Naive thymus-derived CD4-positive, alpha-beta T cell (primary cell): Measurements from ENCODE around the gene NDE1. TPM values are rescaled to one million over a fixed set of nuclear protein-coding genes. Genes with fewer than 3 reads are reported as not detected.

ENCODE experiments used
- ATAC-seq: fragments of 150-1000 bp; cut with Tn5 transposase; 2 replicates; pipeline ENCODE4 v1.10.0; 2021; ENCODE audit warnings: mild to moderate bottlenecking, moderate library complexity
- CTCF ChIA-PET: fragments of 350-600 bp; sonication (Branson Sonifier 250); formaldehyde crosslinking; loops from one replicate; lab custom pipeline; 2021; ENCODE audit warnings: antibody characterized with exemption; lab: Charles Lee
- POLR2A ChIA-PET: fragments of 350-600 bp; sonication (Branson Sonifier 250); formaldehyde crosslinking; loops from one replicate; lab custom pipeline; 2021; ENCODE audit warnings: antibody characterized with exemption, inconsistent platforms; lab: Charles Lee
- DNase-seq, 9 donors: peaks; one replicate each; pipeline versions ENCODE4 v3.0.0 to v3.0.0-alpha.2; 2020 to 2022; ENCODE audit warnings: mixed read lengths in 1 of 9
- H3K27ac ChIP-seq: one replicate; pipeline ENCODE4 v1.7.0; 2013; ENCODE audit warnings: mild to moderate bottlenecking, low read depth, low read length, moderate library complexity
- H3K27me3 ChIP-seq, 2 donors: one replicate each; pipeline ENCODE4 v1.7.0; 2013; ENCODE audit warnings: low read length in 2 of 2, mild to moderate bottlenecking in 2 of 2, moderate library complexity in 2 of 2; ENCODE audit not compliant: control insufficient read depth in 2 of 2, insufficient read depth in 2 of 2
- H3K36me3 ChIP-seq, 3 experiments: 1 replicate in 2 of 3; 2 replicates in 1 of 3; pipeline ENCODE4 v1.7.0; 2013; ENCODE audit warnings: low read length in 3 of 3, mild to moderate bottlenecking in 3 of 3, moderate library complexity in 1 of 3; ENCODE audit not compliant: insufficient read depth in 3 of 3, control insufficient read depth in 2 of 3
- H3K4me1 ChIP-seq, 2 donors: one replicate each; pipeline ENCODE4 v1.7.0; 2013; ENCODE audit warnings: low read length in 2 of 2, mild to moderate bottlenecking in 2 of 2, moderate library complexity in 1 of 2; ENCODE audit not compliant: control insufficient read depth in 2 of 2, insufficient read depth in 2 of 2
- H3K4me3 ChIP-seq: 2 replicates; pipeline ENCODE4 v1.7.0; 2013; ENCODE audit warnings: mild to moderate bottlenecking, low read length
- H3K9me3 ChIP-seq, 3 experiments: 1 replicate in 2 of 3; 2 replicates in 1 of 3; pipeline ENCODE4 v1.7.0; 2013; ENCODE audit warnings: low read length in 3 of 3; ENCODE audit not compliant: control insufficient read depth in 2 of 3
- H3K27ac Mint-ChIP-seq, 9 donors: one replicate each; pipeline ENCODE4 v1.8.0; 2020 to 2022; ENCODE audit warnings: mixed read lengths in 9 of 9, mild to moderate bottlenecking in 8 of 9, moderate library complexity in 5 of 9, inconsistent platforms in 2 of 9
- H3K27me3 Mint-ChIP-seq, 5 donors: one replicate each; pipeline ENCODE4 v1.8.0; 2021 to 2022; ENCODE audit warnings: mixed read lengths in 5 of 5, mild to moderate bottlenecking in 1 of 5
- H3K36me3 Mint-ChIP-seq, 5 donors: one replicate each; pipeline ENCODE4 v1.8.0; 2020 to 2022; ENCODE audit warnings: mixed read lengths in 5 of 5, mild to moderate bottlenecking in 3 of 5, inconsistent platforms in 1 of 5
- H3K4me1 Mint-ChIP-seq, 7 donors: one replicate each; pipeline ENCODE4 v1.8.0; 2020 to 2022; ENCODE audit warnings: mixed read lengths in 7 of 7, mild to moderate bottlenecking in 3 of 7, inconsistent platforms in 1 of 7
- H3K4me3 Mint-ChIP-seq, 10 donors: one replicate each; pipeline ENCODE4 v1.8.0; 2020 to 2022; ENCODE audit warnings: mild to moderate bottlenecking in 10 of 10, mixed read lengths in 10 of 10, moderate library complexity in 6 of 10, inconsistent platforms in 2 of 10
- H3K9me3 Mint-ChIP-seq, 11 donors: one replicate each; pipeline ENCODE4 v1.8.0; 2020 to 2022; ENCODE audit warnings: mixed read lengths in 11 of 11, mild to moderate bottlenecking in 4 of 11, inconsistent platforms in 1 of 11, moderate library complexity in 1 of 11
- intact Hi-C, 2 donors: fragments of 100-400 bp; cut with micrococcal nuclease; formaldehyde crosslinking; loops; one replicate each; pipeline ENCODE4 v1.15.1; 2023
- polyA plus RNA-seq, 2 donors: library from polyadenylated mRNA; unstranded; fragments of 300-500 nt; fragmentation: Illumina TruSeq; gene quantifications; one replicate each; pipeline ENCODE4 v1.2.3, GENCODE V29; 2021
- total RNA-seq, 6 experiments: library from RNA in 5 of 6; stranded (reverse) in 5 of 6; gene quantifications; 1 replicate in 5 of 6; 2 replicates in 1 of 6; pipeline ENCODE4 v1.2.3 and lab custom pipeline; 2021 to 2026

The NDE1 gene
- total and polyA plus RNA-seq, 7 experiments from 2014 or later, result 34.9 to 128 (median 101) TPM

GRCh38 chr16:15735610-15736009 lies 85.6 kb downstream of the NDE1 start:
- Mint-ChIP-seq H3K27me3 (no peaks in the 10 kb centered on the region), H3K27ac (peak overlapping the region in 3 of 9 donors; percentile 42 to 65 (median 57)), H3K4me3 (no peak overlapping the region), H3K9me3 (no peaks in the 10 kb centered on the region), H3K36me3 (peaks cover 3 to 37% (median 16%) of the 10 kb centered on the region in 5 donors), H3K4me1 (peaks cover 0 to 8% (median 0%) of the 10 kb centered on the region in 7 donors)
- Histone ChIP-seq H3K4me1 (no peaks in the 10 kb centered on the region), H3K36me3 (peaks cover 0 to 31% (median 0%) of the 10 kb centered on the region in 3 experiments), H3K27me3 (no peaks in the 10 kb centered on the region), H3K27ac (no peak overlapping the region), H3K4me3 (no peak overlapping the region), H3K9me3 (no peaks in the 10 kb centered on the region)
- intact Hi-C loops, result no loop called here
- CTCF ChIA-PET, result no interaction called here
- ATAC-seq (no peak), DNase-seq (no peak)
- POLR2A ChIA-PET, result no interaction called here

- H3K27ac Mint-ChIP-seq, result peak overlapping the region in 5 of 9 donors; percentile 12 to 42 (median 32)
- ATAC-seq (no peak), DNase-seq (no peak)
- Histone ChIP-seq H3K4me3 (no peak overlapping the region), H3K9me3 (no peaks in the 10 kb centered on the region), H3K36me3 (peaks cover 0 to 40% (median 0%) of the 10 kb centered on the region in 3 experiments), H3K4me1 (no peaks in the 10 kb centered on the region), H3K27me3 (no peaks in the 10 kb centered on the region), H3K27ac (no peak overlapping the region)
- intact Hi-C loops, result no loop called here
- H3K27me3 Mint-ChIP-seq, result no peaks in the 10 kb centered on the region
- peaks cover 0 to 8% (median 0%) of the 10 kb centered on the region in 7 donors for H3K4me1 Mint-ChIP-seq
- H3K9me3 Mint-ChIP-seq, result peaks cover 0 to 6% (median under 1%) of the 10 kb centered on the region in 11 donors
- H3K4me3 Mint-ChIP-seq, result no peak overlapping the region
- ChIA-PET POLR2A (no interaction called here), CTCF (no interaction called here)
- peaks cover 9 to 46% (median 24%) of the 10 kb centered on the region in 5 donors for H3K36me3 Mint-ChIP-seq
These were observed 86.5 kb downstream of the NDE1 start for GRCh38 chr16:15736529-15736928.

DNA sequence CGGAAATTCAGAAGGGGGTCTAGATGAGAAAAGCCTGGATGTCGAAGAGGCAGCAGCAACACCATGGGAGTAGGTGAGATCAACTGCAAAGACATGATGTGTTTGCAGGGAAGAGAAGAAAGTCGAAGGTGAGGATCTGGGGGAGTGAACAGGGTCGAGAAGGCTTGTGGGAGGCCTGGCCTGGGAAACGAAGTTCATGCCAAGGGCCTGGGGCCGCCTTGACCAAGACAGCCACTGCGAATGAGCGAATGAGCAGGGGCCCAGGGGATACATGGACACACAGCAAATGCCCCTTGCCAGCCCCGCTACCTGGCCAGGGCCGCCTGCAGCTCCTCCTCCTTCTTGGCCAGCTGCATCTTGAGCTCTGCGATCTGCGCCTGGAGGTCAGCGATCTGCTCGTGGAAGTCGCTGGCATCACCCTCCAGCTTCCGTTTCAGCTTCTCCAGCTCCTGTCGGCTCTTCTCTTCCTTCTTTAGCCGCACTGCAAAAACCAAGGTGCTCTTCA lies 87.1 kb downstream of the NDE1 start:
- H3K36me3 Mint-ChIP-seq, result peaks cover 14 to 50% (median 30%) of the 10 kb centered on the region in 5 donors
- CTCF ChIA-PET, result no interaction called here
- no peaks in the 10 kb centered on the region for H3K27me3 ChIP-seq
- peak overlapping the region in 1 of 9 donors; percentile 32 for H3K27ac Mint-ChIP-seq
- ATAC-seq, result no peak
- no peak overlapping the region for H3K27ac ChIP-seq
- H3K9me3 ChIP-seq, result no peaks in the 10 kb centered on the region
- H3K4me1 ChIP-seq, result no peaks in the 10 kb centered on the region
- H3K27me3 Mint-ChIP-seq, result no peaks in the 10 kb centered on the region
- intact Hi-C loops, result no loop called here
- H3K4me3 Mint-ChIP-seq, result peak overlapping the region in 1 of 10 donors; percentile 25
- peaks cover 0 to 8% (median 0%) of the 10 kb centered on the region in 7 donors for H3K4me1 Mint-ChIP-seq
- H3K9me3 Mint-ChIP-seq, result peaks cover 0 to 8% (median 3%) of the 10 kb centered on the region in 11 donors
- DNase-seq, result no peak
- POLR2A ChIA-PET, result no interaction called here
- H3K4me3 ChIP-seq, result no peak overlapping the region
- peaks cover 0 to 45% (median 0%) of the 10 kb centered on the region in 3 experiments for H3K36me3 ChIP-seq

- Histone ChIP-seq H3K4me3 (no peak overlapping the region), H3K27me3 (no peaks in the 10 kb centered on the region), H3K4me1 (no peaks in the 10 kb centered on the region), H3K27ac (no peak overlapping the region), H3K9me3 (no peaks in the 10 kb centered on the region), H3K36me3 (peaks cover 0 to 55% (median 0%) of the 10 kb centered on the region in 3 experiments)
- intact Hi-C loops, result no loop called here
- H3K36me3 Mint-ChIP-seq, result peaks cover 14 to 48% (median 30%) of the 10 kb centered on the region in 5 donors
- no peak overlapping the region for H3K4me3 Mint-ChIP-seq
- peaks cover 0 to 8% (median 3%) of the 10 kb centered on the region in 11 donors for H3K9me3 Mint-ChIP-seq
- ATAC-seq, result no peak
- CTCF ChIA-PET, result no interaction called here
- H3K4me1 Mint-ChIP-seq, result peaks cover 0 to 8% (median 0%) of the 10 kb centered on the region in 7 donors
- DNase-seq, result no peak
- POLR2A ChIA-PET, result interaction anchor here (0.7 kb wide), 1 partner anchor 14 kb away, joined by 3 read pairs; no protein-coding TSS in a partner anchor
- no peaks in the 10 kb centered on the region for H3K27me3 Mint-ChIP-seq
- peak overlapping the region in 2 of 9 donors; percentile 30 to 50 for H3K27ac Mint-ChIP-seq
These were observed 89.4 kb downstream of the NDE1 start for GRCh38 chr16:15739464-15739863.

- Mint-ChIP-seq H3K9me3 (peaks cover 0 to 8% (median 3%) of the 10 kb centered on the region in 11 donors), H3K4me3 (no peak overlapping the region), H3K27ac (no peak overlapping the region), H3K36me3 (peaks cover 14 to 44% (median 30%) of the 10 kb centered on the region in 5 donors), H3K4me1 (peaks cover 0 to 8% (median 0%) of the 10 kb centered on the region in 7 donors), H3K27me3 (no peaks in the 10 kb centered on the region)
- POLR2A ChIA-PET, result no interaction called here
- Histone ChIP-seq H3K27ac (no peak overlapping the region), H3K27me3 (no peaks in the 10 kb centered on the region), H3K4me1 (no peaks in the 10 kb centered on the region), H3K4me3 (no peak overlapping the region), H3K36me3 (peaks cover 0 to 52% (median 0%) of the 10 kb centered on the region in 3 experiments), H3K9me3 (no peaks in the 10 kb centered on the region)
- DNase-seq (no peak), ATAC-seq (no peak)
- CTCF ChIA-PET, result no interaction called here
- intact Hi-C loops, result no loop called here
These were observed 89.9 kb downstream of the NDE1 start for GRCh38 chr16:15739950-15740349.

GRCh38 chr16:15741207-15741871 lies 91.3 kb downstream of the NDE1 start:
- no peak for DNase-seq
- peaks cover 0 to 40% (median 0%) of the 10 kb centered on the region in 3 experiments for H3K36me3 ChIP-seq
- H3K9me3 ChIP-seq, result no peaks in the 10 kb centered on the region
- H3K27ac ChIP-seq, result no peak overlapping the region
- no peaks in the 10 kb centered on the region for H3K27me3 Mint-ChIP-seq
- peaks cover 14 to 35% (median 26%) of the 10 kb centered on the region in 5 donors for H3K36me3 Mint-ChIP-seq
- no peak overlapping the region for H3K4me3 ChIP-seq
- intact Hi-C loops, result no loop called here
- ChIA-PET POLR2A (no interaction called here), CTCF (no interaction called here)
- H3K27me3 ChIP-seq, result no peaks in the 10 kb centered on the region
- no peak for ATAC-seq
- H3K27ac Mint-ChIP-seq, result peak overlapping the region in 1 of 9 donors; percentile 54
- no peaks in the 10 kb centered on the region for H3K4me1 ChIP-seq
- peak overlapping the region in 1 of 10 donors; percentile 11 for H3K4me3 Mint-ChIP-seq
- H3K4me1 Mint-ChIP-seq, result peaks cover 0 to 8% (median 0%) of the 10 kb centered on the region in 7 donors
- peaks cover 0 to 8% (median 3%) of the 10 kb centered on the region in 11 donors for H3K9me3 Mint-ChIP-seq
